ENCODE data around the gene PKD2.

DNA sequence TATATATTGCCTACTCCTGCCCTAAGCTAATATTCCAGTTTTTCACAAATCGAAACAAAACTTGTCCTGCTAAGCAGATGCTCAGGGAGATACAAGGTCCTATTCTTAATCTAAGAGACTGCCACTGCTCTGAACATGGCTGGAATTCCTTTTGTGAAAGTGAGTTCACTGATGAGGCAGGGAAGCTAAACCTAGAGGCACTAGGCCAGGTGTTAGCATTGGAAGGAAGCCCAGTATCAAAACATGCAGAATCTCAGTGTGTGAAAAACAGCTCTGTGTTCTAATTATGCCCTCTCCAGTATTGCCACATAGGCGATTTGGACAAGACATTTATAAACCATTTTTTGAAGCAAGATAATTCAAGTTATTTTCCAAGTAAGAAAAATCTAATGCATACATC, 103.4 kb downstream of the PKD2 start:
- TF ChIP-seq, protein P1, sequence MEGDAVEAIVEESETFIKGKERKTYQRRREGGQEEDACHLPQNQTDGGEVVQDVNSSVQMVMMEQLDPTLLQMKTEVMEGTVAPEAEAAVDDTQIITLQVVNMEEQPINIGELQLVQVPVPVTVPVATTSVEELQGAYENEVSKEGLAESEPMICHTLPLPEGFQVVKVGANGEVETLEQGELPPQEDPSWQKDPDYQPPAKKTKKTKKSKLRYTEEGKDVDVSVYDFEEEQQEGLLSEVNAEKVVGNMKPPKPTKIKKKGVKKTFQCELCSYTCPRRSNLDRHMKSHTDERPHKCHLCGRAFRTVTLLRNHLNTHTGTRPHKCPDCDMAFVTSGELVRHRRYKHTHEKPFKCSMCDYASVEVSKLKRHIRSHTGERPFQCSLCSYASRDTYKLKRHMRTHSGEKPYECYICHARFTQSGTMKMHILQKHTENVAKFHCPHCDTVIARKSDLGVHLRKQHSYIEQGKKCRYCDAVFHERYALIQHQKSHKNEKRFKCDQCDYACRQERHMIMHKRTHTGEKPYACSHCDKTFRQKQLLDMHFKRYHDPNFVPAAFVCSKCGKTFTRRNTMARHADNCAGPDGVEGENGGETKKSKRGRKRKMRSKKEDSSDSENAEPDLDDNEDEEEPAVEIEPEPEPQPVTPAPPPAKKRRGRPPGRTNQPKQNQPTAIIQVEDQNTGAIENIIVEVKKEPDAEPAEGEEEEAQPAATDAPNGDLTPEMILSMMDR (IDR thresholded peaks at IDR 0.05 in 8 of 11, conservative IDR thresholded peaks at IDR 0.05 in 3 of 11) = no peak
- no peak for TF ChIP-seq POLR2A (IDR thresholded peaks at IDR 0.05)

All from spleen (tissue), 7 donors.